ENCODE data around the gene SFRP2. TPM values are rescaled to one million over a fixed set of nuclear protein-coding genes. Genes with fewer than 3 reads are reported as not detected.

SFRP2 gene
- total RNA-seq, 2 donors from 2014 or later: not detected

DNA sequence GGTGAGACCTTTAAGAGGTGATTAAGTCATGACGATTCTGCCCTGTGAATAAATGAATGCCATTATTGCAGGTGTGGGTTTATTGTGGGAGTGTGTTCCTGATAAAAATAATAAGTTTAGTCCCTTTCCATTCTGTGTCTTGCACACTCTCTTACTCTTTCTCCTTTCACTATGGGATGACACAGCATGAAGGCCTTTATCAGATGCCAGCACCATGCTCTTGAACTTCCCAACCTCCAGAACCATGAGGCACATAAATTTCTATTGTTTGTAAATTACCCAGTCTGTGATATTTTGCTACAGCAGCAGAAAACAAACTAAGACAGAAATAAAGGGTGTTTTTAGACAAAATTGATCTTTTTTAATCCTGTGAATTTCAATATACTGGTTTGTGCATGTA is 10.5 kb downstream of the SFRP2 start:
- Mint-ChIP-seq H3K4me1 (no peaks in the 10 kb centered on the region), H3K27me3 (peaks cover 62% of the 10 kb centered on the region)

GRCh38 chr4:153777421-153777820 is 11.5 kb downstream of the SFRP2 start:
- no peaks in the 10 kb centered on the region for H3K4me1 Mint-ChIP-seq
- H3K27ac Mint-ChIP-seq: no peak overlapping the region
- H3K9me3 ChIP-seq (ENCODE audit: control insufficient read depth, low read length, poor library complexity, severe bottlenecking): no peaks in the 10 kb centered on the region
- peaks cover 2% of the 10 kb centered on the region for H3K36me3 Mint-ChIP-seq (ENCODE audit: low read depth)
- DNase-seq: no peak
- no peak overlapping the region for H3K4me3 Mint-ChIP-seq
- peaks cover 61% of the 10 kb centered on the region for H3K27me3 Mint-ChIP-seq
- ATAC-seq: no peak

More for the DNA sequence above, 10.5 kb downstream of the SFRP2 start:
- no peak for ATAC-seq
- DNase-seq: no peak
- H3K4me3 Mint-ChIP-seq: no peak overlapping the region
- no peaks in the 10 kb centered on the region for H3K9me3 ChIP-seq (ENCODE audit: control insufficient read depth, low read length, poor library complexity, severe bottlenecking)
- H3K36me3 Mint-ChIP-seq (ENCODE audit: low read depth): peaks cover 2% of the 10 kb centered on the region
- no peak overlapping the region for H3K27ac Mint-ChIP-seq

- ATAC-seq (no peak), DNase-seq (no peak)
- Mint-ChIP-seq H3K27ac (no peak overlapping the region), H3K4me1 (no peaks in the 10 kb centered on the region), H3K27me3 (peaks cover 61% of the 10 kb centered on the region), H3K4me3 (no peak overlapping the region), H3K36me3 (ENCODE audit: low read depth) (peaks cover 4% of the 10 kb centered on the region)
- no peaks in the 10 kb centered on the region for H3K9me3 ChIP-seq (ENCODE audit: control insufficient read depth, low read length, poor library complexity, severe bottlenecking)
Observed at GRCh38 chr4:153776601-153777000, 12.3 kb downstream of the SFRP2 start.

DNA sequence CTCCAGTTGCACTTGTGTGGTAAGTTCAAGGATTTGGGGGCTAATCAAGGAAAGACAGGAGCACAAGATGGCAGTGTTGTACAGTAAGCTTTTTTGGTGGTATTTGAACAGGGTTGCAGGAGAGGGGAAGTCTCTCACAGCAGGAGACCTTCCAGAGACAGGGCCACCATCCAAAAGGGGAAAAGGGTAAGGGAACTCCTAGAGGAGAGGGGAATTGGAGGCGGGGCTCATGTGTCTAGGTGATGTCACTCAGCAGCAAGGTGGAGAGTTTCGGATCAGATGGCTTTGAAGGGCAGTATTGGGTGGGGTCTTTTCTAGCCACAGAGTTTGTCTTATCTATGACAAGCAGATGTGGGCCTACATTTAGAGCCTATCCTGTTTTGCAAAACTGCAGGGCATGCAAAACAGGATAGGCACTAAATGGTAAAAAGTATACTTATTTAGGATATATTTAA is 15.6 kb downstream of the SFRP2 start:
- no peak for ATAC-seq
- Mint-ChIP-seq H3K4me3 (no peak overlapping the region), H3K27ac (no peak overlapping the region), H3K27me3 (peaks cover 55% of the 10 kb centered on the region), H3K4me1 (no peaks in the 10 kb centered on the region), H3K36me3 (ENCODE audit: low read depth) (peaks cover 5% of the 10 kb centered on the region)
- no peaks in the 10 kb centered on the region for H3K9me3 ChIP-seq (ENCODE audit: control insufficient read depth, low read length, poor library complexity, severe bottlenecking)
- no peak for DNase-seq

DNA sequence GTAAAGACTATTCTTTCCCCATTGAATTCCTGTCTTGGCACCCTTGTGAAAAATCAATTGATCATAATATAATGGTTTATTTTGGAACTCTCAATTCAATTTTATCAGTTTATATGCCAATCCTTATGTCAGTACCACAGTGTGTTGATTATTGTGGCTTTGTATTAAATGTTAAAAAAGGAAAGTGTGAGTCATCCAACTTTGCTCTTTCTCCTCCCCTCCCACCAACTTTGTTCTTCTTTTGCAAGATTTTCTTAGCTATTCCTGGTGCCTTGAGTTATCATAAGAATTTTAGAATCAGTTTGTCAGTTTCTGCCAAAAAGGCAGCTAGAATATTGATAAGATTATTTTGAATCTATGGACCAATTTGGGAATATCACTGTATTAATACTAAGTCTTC is 17.8 kb downstream of the SFRP2 start:
- H3K27ac Mint-ChIP-seq: no peak overlapping the region
- peaks cover 5% of the 10 kb centered on the region for H3K36me3 Mint-ChIP-seq (ENCODE audit: low read depth)
- ATAC-seq (no peak), DNase-seq (no peak)
- H3K9me3 ChIP-seq (ENCODE audit: control insufficient read depth, low read length, poor library complexity, severe bottlenecking): no peaks in the 10 kb centered on the region
- H3K4me3 Mint-ChIP-seq: no peak overlapping the region
- H3K27me3 Mint-ChIP-seq: peaks cover 47% of the 10 kb centered on the region
- H3K4me1 Mint-ChIP-seq: no peaks in the 10 kb centered on the region

DNA sequence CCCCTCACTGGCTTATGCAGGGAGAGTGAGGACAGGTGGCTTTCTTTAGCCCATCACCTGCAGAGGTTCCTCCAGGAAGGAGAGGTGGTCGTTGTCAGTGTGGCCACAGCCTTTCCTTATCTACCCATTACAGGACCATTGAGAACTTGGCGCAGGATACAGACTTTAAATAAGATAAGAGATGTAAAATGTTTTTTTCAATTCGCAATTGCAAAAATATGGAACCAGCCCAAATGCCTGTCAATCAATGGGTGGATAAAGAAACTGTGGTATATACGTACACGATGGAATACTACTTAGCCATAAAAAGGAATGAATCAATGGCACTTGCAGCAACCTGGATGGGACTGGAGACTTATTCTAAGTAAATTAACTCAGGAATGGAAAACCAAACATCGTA is 22.1 kb downstream of the SFRP2 start:
- no peaks in the 10 kb centered on the region for H3K9me3 ChIP-seq (ENCODE audit: control insufficient read depth, low read length, poor library complexity, severe bottlenecking)
- Mint-ChIP-seq H3K4me3 (no peak overlapping the region), H3K27ac (no peak overlapping the region), H3K4me1 (no peaks in the 10 kb centered on the region), H3K27me3 (peaks cover 48% of the 10 kb centered on the region), H3K36me3 (ENCODE audit: low read depth) (peaks cover 2% of the 10 kb centered on the region)
- DNase-seq (no peak), ATAC-seq (no peak)

GRCh38 chr4:153765894-153766293 is 23.0 kb downstream of the SFRP2 start:
- Mint-ChIP-seq H3K4me1 (no peaks in the 10 kb centered on the region), H3K36me3 (ENCODE audit: low read depth) (no peaks in the 10 kb centered on the region), H3K4me3 (no peak overlapping the region), H3K27me3 (peaks cover 55% of the 10 kb centered on the region), H3K27ac (no peak overlapping the region)
- DNase-seq (no peak), ATAC-seq (no peak)
- H3K9me3 ChIP-seq (ENCODE audit: control insufficient read depth, low read length, poor library complexity, severe bottlenecking): no peaks in the 10 kb centered on the region

GRCh38 chr4:153764601-153765368 is 24.1 kb downstream of the SFRP2 start:
- ATAC-seq (no peak), DNase-seq (no peak)
- no peaks in the 10 kb centered on the region for H3K36me3 Mint-ChIP-seq (ENCODE audit: low read depth)
- H3K4me1 Mint-ChIP-seq: no peaks in the 10 kb centered on the region
- H3K27me3 Mint-ChIP-seq: peaks cover 56% of the 10 kb centered on the region
- no peak overlapping the region for H3K27ac Mint-ChIP-seq
- H3K9me3 ChIP-seq (ENCODE audit: control insufficient read depth, low read length, poor library complexity, severe bottlenecking): no peaks in the 10 kb centered on the region
- no peak overlapping the region for H3K4me3 Mint-ChIP-seq

DNA sequence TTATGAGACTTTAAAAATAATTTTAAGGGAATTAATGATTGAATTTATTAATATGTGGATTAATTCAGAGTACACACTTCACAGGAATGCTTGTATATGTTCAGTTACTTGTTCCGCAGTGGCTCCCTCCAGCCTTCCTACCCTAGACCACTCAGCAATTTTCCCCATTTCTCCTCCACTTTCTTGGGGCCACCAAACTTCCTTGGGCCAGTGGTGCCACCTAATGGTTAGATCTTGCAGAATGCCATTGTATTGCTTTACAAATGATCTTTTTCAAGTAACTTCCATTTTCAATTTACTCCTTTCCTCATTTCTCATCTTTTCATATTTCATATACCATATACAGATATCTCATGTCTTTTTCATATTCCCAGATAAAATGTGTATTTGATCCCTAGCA is 25.5 kb downstream of the SFRP2 start:
- Mint-ChIP-seq H3K36me3 (ENCODE audit: low read depth) (no peaks in the 10 kb centered on the region), H3K4me3 (no peak overlapping the region), H3K27me3 (peaks cover 54% of the 10 kb centered on the region), H3K4me1 (no peaks in the 10 kb centered on the region), H3K27ac (no peak overlapping the region)
- ATAC-seq: no peak
- no peaks in the 10 kb centered on the region for H3K9me3 ChIP-seq (ENCODE audit: control insufficient read depth, low read length, poor library complexity, severe bottlenecking)
- no peak for DNase-seq

- Mint-ChIP-seq H3K27me3 (peaks cover 64% of the 10 kb centered on the region), H3K4me1 (peaks cover 12% of the 10 kb centered on the region), H3K4me3 (peak within 1 kb of the TSS; percentile 64), H3K27ac (no peak within 1 kb of the TSS), H3K36me3 (ENCODE audit: low read depth) (peaks cover 4% of the 10 kb centered on the region)
- DNase-seq: no peak
- H3K9me3 ChIP-seq (ENCODE audit: control insufficient read depth, low read length, poor library complexity, severe bottlenecking): no peaks in the 10 kb centered on the region
- peak; percentile 54 for ATAC-seq
Observed at GRCh38 chr4:153759407-153760316, 29.2 kb downstream of the SFRP2 start, which contains the start of gene RNF175. Gene RNF175, minus strand, starts transcription at chr4:153760024. Its CDS starts 162 bp downstream, at chr4:153759862.

DNA sequence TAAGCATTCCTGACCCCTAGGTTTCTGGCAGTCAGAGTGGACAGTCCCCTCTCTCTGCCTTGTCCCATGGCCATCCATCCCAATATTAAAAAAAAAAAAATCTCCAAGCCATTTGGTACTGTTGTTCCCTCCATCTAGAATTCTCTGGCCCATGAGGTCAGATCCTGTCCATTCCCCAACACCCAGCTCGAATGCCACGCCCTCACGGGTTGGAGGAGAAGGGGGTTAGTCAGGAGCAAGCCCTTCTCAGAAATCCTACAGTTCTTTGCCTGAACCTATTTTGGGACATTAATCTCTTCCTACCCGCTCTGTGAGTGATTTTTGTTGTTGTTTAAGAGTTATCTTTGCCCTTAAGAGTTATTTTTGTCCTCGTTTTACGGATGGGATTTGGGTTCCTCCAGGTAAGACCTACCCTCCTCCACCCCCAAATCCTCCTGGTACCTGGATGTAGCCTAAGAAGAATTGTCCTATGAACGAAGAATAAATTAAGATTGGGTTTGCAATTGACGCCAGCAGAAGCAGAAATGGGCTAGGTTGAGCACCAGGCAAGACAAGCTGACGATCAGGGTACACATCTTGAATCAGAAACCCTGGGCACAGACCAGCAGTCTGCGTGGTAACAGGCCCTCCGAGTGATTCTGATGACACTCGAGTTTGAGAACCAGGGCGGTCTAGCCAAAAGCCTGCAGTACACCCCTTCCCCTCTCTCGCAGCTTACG is 30.0 kb downstream of the SFRP2 start:
- Mint-ChIP-seq H3K36me3 (ENCODE audit: low read depth) (peaks cover 4% of the 10 kb centered on the region), H3K27me3 (peaks cover 58% of the 10 kb centered on the region), H3K27ac (no peak overlapping the region), H3K4me1 (peaks cover 12% of the 10 kb centered on the region), H3K4me3 (peak overlapping the region; percentile 49)
- ATAC-seq: no peak
- no peaks in the 10 kb centered on the region for H3K9me3 ChIP-seq (ENCODE audit: control insufficient read depth, low read length, poor library complexity, severe bottlenecking)
- DNase-seq: no peak

DNA sequence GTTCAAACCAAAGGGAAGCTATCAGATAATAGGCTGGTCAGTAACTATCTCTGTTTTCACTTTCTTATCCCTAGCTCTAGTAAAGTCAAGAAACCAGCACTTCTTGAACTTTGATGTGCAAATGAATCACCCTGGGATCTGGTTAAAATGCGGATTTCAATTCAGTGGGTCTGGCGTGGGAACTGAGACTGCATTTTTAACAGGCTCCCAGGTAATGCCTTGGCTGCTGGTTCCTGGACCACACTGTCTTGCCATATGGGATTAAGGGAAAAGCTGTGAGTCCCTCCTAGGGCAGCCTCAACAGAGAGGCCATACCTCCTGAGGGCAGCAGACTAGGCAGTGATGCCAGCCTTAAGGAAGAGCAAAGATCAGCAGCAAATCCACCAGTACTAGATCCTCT is 30.7 kb downstream of the SFRP2 start:
- H3K27me3 Mint-ChIP-seq: peaks cover 52% of the 10 kb centered on the region
- H3K4me3 Mint-ChIP-seq: peak overlapping the region; percentile 49

GRCh38 chr4:153757407-153757806 is 31.5 kb downstream of the SFRP2 start:
- Mint-ChIP-seq H3K36me3 (ENCODE audit: low read depth) (peaks cover 4% of the 10 kb centered on the region), H3K4me1 (peaks cover 12% of the 10 kb centered on the region), H3K27me3 (peaks cover 47% of the 10 kb centered on the region), H3K27ac (no peak overlapping the region), H3K4me3 (no peak overlapping the region)
- no peak for DNase-seq
- no peak for ATAC-seq
- no peaks in the 10 kb centered on the region for H3K9me3 ChIP-seq (ENCODE audit: control insufficient read depth, low read length, poor library complexity, severe bottlenecking)

More for the DNA sequence above, 30.7 kb downstream of the SFRP2 start:
- DNase-seq: no peak
- no peak for ATAC-seq
- Mint-ChIP-seq H3K4me1 (peaks cover 12% of the 10 kb centered on the region), H3K36me3 (ENCODE audit: low read depth) (peaks cover 4% of the 10 kb centered on the region), H3K27ac (no peak overlapping the region)
- H3K9me3 ChIP-seq (ENCODE audit: control insufficient read depth, low read length, poor library complexity, severe bottlenecking): no peaks in the 10 kb centered on the region

Data from T-helper 17 cell (primary cell).